Measurements from ENCODE around the gene PRCD.

The PRCD gene

DNA sequence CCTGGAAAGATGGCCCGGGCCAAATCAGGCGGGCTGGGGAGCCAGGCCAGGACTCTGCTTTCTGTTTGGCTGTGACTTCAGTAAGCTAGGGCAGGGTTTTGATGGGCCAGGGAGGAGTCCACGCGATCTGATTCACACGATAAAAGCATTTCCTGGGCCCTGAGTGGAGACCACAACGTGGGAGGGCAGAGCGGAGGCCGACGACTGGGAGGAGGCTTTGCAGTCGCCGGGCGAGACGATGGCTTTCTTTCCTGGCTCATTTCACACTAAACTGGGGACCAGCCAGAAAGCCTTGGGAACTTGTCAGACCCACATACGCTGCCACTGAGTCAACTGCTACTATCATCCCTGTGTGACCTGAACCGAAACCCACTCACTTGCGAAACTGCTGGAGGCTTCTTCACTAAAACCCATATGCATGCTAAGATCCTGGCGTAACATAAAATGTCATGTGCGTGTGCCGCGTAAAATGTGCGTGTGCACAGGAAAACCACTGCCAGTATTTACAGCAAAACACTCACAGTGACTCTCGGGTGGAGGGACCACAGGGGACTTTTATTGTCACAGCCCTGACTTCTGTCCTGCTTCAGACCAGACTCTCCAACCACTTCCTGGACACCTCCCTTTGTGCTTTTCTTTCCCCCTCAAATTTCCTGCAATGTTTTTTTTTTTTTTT, 24.4 kb upstream of the PRCD start:
- Histone ChIP-seq H2AFZ (ENCODE audit: low read depth, low read length) (no peak overlapping the region), H3K27ac (ENCODE audit: low read length) (no peak overlapping the region), H3K9me3 (ENCODE audit: insufficient read depth, low read length, severe bottlenecking) (no peaks in the 10 kb centered on the region), H3K27me3 (ENCODE audit: insufficient read depth, low read length, poor library complexity) (no peaks in the 10 kb centered on the region), H3K4me1 (ENCODE audit: insufficient read depth, low read length) (peaks cover 7% of the 10 kb centered on the region), H3K9ac (ENCODE audit: low read depth, low read length) (no peak overlapping the region), H3K79me2 (ENCODE audit: insufficient read depth, low read length) (no peaks in the 10 kb centered on the region), H3K36me3 (ENCODE audit: insufficient read depth, low read length) (no peaks in the 10 kb centered on the region), H4K20me1 (ENCODE audit: insufficient read depth, low read length) (no peaks in the 10 kb centered on the region), H3K4me3 (ENCODE audit: low read depth in 1 of 2, low read length in 2 of 2) (no peak overlapping the region), H3K4me2 (ENCODE audit: insufficient read depth, low read length) (no peak overlapping the region)
- ATAC-seq (ENCODE audit: insufficient read depth, low read depth): peak; percentile 64
- peak; percentile 21 for DNase-seq
- TF ChIP-seq, protein P1, sequence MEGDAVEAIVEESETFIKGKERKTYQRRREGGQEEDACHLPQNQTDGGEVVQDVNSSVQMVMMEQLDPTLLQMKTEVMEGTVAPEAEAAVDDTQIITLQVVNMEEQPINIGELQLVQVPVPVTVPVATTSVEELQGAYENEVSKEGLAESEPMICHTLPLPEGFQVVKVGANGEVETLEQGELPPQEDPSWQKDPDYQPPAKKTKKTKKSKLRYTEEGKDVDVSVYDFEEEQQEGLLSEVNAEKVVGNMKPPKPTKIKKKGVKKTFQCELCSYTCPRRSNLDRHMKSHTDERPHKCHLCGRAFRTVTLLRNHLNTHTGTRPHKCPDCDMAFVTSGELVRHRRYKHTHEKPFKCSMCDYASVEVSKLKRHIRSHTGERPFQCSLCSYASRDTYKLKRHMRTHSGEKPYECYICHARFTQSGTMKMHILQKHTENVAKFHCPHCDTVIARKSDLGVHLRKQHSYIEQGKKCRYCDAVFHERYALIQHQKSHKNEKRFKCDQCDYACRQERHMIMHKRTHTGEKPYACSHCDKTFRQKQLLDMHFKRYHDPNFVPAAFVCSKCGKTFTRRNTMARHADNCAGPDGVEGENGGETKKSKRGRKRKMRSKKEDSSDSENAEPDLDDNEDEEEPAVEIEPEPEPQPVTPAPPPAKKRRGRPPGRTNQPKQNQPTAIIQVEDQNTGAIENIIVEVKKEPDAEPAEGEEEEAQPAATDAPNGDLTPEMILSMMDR (IDR thresholded peaks at IDR 0.05; ENCODE audit: borderline replicate concordance, extremely low read depth, low read length, poor library complexity, severe bottlenecking): no peak
- no peak for TF ChIP-seq EZH2 (IDR thresholded peaks at IDR 0.05; ENCODE audit: borderline replicate concordance, low read depth, low read length, severe bottlenecking)

DNA sequence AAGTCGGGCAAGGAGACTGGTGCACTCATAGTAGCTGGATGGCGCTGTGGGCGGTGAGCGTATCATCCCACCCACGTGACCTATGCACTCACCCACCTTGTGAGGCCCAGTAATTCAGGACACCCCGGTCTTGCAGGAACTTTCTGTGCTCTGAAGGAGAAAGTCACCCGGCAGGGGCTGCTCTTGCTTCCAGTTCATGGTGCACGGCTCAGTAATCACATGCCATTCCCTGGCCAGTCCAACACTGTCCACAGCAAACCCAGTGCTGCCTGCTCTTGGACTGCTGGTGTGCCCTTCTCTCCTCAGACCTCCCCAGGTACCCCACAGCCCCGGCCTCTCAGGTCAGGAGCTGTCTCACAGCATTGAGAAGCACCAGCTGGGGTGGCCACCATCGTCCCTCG, 22.2 kb upstream of the PRCD start:
- DNase-seq (no peak), ATAC-seq (ENCODE audit: insufficient read depth, low read depth) (no peak)
- no peak overlapping the region for H2AFZ ChIP-seq (ENCODE audit: low read depth, low read length)
- no peaks in the 10 kb centered on the region for H3K27me3 ChIP-seq (ENCODE audit: insufficient read depth, low read length, poor library complexity)
- peaks cover 7% of the 10 kb centered on the region for H3K4me1 ChIP-seq (ENCODE audit: insufficient read depth, low read length)
- H3K4me3 ChIP-seq (ENCODE audit: low read depth in 1 of 2, low read length in 2 of 2): no peak overlapping the region
- H4K20me1 ChIP-seq (ENCODE audit: insufficient read depth, low read length): no peaks in the 10 kb centered on the region
- H3K27ac ChIP-seq (ENCODE audit: low read length): no peak overlapping the region
- H3K9me3 ChIP-seq (ENCODE audit: insufficient read depth, low read length, severe bottlenecking): no peaks in the 10 kb centered on the region
- H3K4me2 ChIP-seq (ENCODE audit: insufficient read depth, low read length): no peak overlapping the region
- TF ChIP-seq EZH2 (IDR thresholded peaks at IDR 0.05; ENCODE audit: borderline replicate concordance, low read depth, low read length, severe bottlenecking): no peak
- TF ChIP-seq, protein P1 (IDR thresholded peaks at IDR 0.05; ENCODE audit: borderline replicate concordance, extremely low read depth, low read length, poor library complexity, severe bottlenecking): no peak
- H3K36me3 ChIP-seq (ENCODE audit: insufficient read depth, low read length): no peaks in the 10 kb centered on the region
- no peaks in the 10 kb centered on the region for H3K79me2 ChIP-seq (ENCODE audit: insufficient read depth, low read length)
- no peak overlapping the region for H3K9ac ChIP-seq (ENCODE audit: low read depth, low read length)

DNA sequence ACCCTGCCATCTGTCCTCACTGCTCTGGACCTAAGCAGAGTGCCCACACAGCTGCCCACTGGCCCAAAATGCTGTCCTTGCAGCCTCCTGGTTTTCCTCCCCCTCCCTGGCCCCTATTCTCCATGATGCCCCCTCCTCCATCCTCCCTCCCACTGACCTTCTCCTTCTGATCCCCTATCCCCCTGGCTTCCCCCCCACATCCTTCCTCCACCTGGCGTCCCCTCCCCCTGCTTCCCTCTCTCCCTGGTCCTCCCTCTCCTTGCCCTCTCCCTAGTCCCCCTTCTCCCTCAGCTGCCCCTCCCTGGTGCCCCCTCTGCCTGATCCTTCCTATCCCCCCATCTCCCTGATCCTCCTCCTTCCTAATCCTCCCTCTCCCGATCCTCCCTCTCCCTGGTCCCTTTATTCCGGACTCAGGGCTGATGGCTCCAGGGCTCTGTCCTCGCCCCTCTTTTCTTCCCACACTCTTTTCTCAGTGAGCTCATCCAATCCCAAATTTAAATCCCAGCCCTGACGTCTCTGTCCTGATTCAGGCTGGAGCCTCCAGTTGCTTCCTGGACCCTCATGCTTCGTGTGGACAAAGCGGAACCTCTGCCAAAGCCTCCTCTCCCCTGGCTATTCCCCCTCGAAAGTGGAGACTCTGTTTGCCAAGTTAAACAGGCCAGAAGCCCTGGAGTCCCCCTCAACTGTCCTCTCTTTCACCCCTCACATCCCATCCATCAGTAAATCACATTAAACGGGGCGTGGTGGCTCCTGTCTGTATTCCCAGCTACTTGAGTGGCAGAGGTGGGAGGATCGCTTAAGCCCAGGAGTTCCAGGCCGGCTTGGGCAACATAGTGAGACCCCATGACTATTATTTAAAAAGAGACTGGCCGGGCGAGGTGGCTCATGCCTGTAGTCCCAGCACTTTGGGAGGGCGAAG, 20.5 kb upstream of the PRCD start:
- peaks cover 15% of the 10 kb centered on the region for H3K4me1 ChIP-seq (ENCODE audit: insufficient read depth, low read length)
- TF ChIP-seq, protein P1 (IDR thresholded peaks at IDR 0.05; ENCODE audit: borderline replicate concordance, extremely low read depth, low read length, poor library complexity, severe bottlenecking): no peak
- TF ChIP-seq EZH2 (IDR thresholded peaks at IDR 0.05; ENCODE audit: borderline replicate concordance, low read depth, low read length, severe bottlenecking): no peak
- H4K20me1 ChIP-seq (ENCODE audit: insufficient read depth, low read length): no peaks in the 10 kb centered on the region
- no peak for DNase-seq
- H2AFZ ChIP-seq (ENCODE audit: low read depth, low read length): no peak overlapping the region
- no peaks in the 10 kb centered on the region for H3K36me3 ChIP-seq (ENCODE audit: insufficient read depth, low read length)
- no peak overlapping the region for H3K4me2 ChIP-seq (ENCODE audit: insufficient read depth, low read length)
- no peak overlapping the region for H3K27ac ChIP-seq (ENCODE audit: low read length)
- H3K4me3 ChIP-seq (ENCODE audit: low read depth in 1 of 2, low read length in 2 of 2): no peak overlapping the region
- no peak overlapping the region for H3K9ac ChIP-seq (ENCODE audit: low read depth, low read length)
- no peaks in the 10 kb centered on the region for H3K27me3 ChIP-seq (ENCODE audit: insufficient read depth, low read length, poor library complexity)
- H3K9me3 ChIP-seq (ENCODE audit: insufficient read depth, low read length, severe bottlenecking): no peaks in the 10 kb centered on the region
- ATAC-seq (ENCODE audit: insufficient read depth, low read depth): no peak
- no peaks in the 10 kb centered on the region for H3K79me2 ChIP-seq (ENCODE audit: insufficient read depth, low read length)

All from DND-41 (cell line).